Stomach smooth muscle (tissue), 2 donors: ENCODE measurements around the gene NOTUM.

Experiments
- H3K27ac ChIP-seq: one replicate; pipeline ENCODE4 v1.7.0; 2013; ENCODE audit warnings: mild to moderate bottlenecking, low read length, inconsistent platforms
- H3K27me3 ChIP-seq, 2 donors: one replicate each; pipeline ENCODE4 v1.7.0; 2013; ENCODE audit warnings: low read length in 2 of 2; ENCODE audit not compliant: insufficient read depth in 2 of 2, control insufficient read depth in 1 of 2
- H3K36me3 ChIP-seq, 2 donors: one replicate each; pipeline ENCODE4 v1.7.0; 2013; ENCODE audit warnings: low read length in 2 of 2; ENCODE audit not compliant: control insufficient read depth in 2 of 2, insufficient read depth in 2 of 2
- H3K4me1 ChIP-seq: one replicate; pipeline ENCODE4 v1.7.0; 2013; ENCODE audit warnings: low read length; ENCODE audit not compliant: control insufficient read depth, insufficient read depth
- H3K4me3 ChIP-seq, 2 donors: one replicate each; pipeline ENCODE4 v1.7.0; 2013; ENCODE audit warnings: low read length in 2 of 2
- H3K9ac ChIP-seq, 2 donors: one replicate each; pipeline ENCODE4 v1.7.0; 2013; ENCODE audit warnings: low read length in 2 of 2, mild to moderate bottlenecking in 1 of 2
- H3K9me3 ChIP-seq, 2 donors: one replicate each; pipeline ENCODE4 v1.7.0; 2013; ENCODE audit warnings: low read length in 2 of 2; ENCODE audit not compliant: control insufficient read depth in 2 of 2
- donor health status: healthy.
- donor health status: Pancreatic carcinoma.

The NOTUM gene

DNA sequence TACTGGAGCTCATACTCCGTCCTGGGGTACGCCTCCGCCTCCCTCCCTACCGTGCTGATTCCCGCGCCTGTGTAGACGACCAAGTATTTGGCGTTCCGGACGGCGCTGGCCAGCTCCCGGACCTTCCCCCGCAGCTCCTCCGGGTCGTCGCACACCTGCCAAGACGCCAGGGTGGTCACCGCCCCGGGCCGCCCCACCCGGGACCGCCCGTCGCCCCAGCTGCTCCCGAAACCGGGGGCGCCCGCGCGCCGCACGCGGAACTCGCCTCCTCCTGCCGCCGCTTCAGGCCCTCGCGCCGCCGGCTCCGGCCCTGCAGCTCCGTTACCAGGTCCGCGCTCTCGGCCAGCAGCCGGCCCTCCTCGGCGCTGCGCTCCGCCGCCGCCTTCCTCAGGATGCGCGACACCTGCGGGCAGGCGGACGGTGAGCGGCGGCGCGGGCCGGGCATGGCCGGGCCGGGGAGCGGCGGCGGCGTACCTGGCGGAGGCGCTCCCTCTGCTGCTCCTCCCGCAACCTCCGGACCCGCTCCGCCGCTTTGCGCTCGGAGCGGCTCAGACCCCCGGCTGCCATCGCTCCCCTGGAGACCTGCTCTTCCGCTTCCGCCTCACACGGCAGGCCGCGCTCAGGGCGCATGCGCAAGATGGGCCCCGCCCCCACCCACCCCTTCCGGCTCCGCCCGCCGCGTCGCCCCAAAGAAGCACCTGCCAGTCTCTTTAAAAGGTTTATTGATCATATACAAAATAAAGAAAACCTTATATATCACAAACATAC, 43.2 kb downstream of the NOTUM start, which contains the start of gene SIRT7:
TSS of gene SIRT7 (minus strand) at position 612 of the 768 bp plus-strand sequence. CDS start at position 567, 45 bp downstream.
- H3K27me3 ChIP-seq: no peaks in the 10 kb centered on the region
- peak within 1 kb of the TSS; percentile 76 to 83 for H3K4me3 ChIP-seq
- H3K27ac ChIP-seq: no peak within 1 kb of the TSS
- H3K36me3 ChIP-seq: peaks cover 26 to 43% of the 10 kb centered on the region in 2 donors
- peaks cover 36% of the 10 kb centered on the region for H3K4me1 ChIP-seq
- H3K9me3 ChIP-seq: no peaks in the 10 kb centered on the region
- H3K9ac ChIP-seq: peak within 1 kb of the TSS; percentile 52 to 60

- Histone ChIP-seq H3K4me1 (peaks cover 29% of the 10 kb centered on the region), H3K27ac (no peak overlapping the region), H3K36me3 (peaks cover 22 to 36% of the 10 kb centered on the region in 2 donors), H3K9ac (no peak overlapping the region), H3K4me3 (peak overlapping the region in 1 of 2 donors; percentile 83), H3K27me3 (no peaks in the 10 kb centered on the region), H3K9me3 (no peaks in the 10 kb centered on the region)
Measured at GRCh38 chr17:81916234-81917001, 44.6 kb downstream of the NOTUM start.

DNA sequence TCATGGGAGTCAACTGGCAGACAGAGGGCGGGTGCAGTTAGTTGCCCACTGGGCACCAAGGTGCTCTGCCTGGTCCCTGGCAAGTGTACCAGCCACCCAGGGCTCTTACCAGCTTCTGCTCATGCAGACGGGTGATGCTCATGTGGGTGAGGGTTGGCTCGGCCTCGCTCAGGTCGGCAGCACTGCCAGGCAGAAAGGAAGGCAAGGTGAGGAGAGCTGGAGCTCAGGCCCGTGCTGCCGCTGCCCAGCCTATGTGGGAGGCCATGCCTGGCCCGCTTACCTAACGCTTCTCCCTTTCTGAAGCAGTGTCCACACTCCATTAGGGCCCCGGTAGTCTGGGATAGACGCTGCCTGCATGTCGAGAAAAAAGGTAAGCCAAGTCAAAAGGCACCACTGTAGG, 45.7 kb downstream of the NOTUM start:
- no peak overlapping the region for H3K9ac ChIP-seq
- no peaks in the 10 kb centered on the region for H3K9me3 ChIP-seq
- H3K4me1 ChIP-seq: peaks cover 31% of the 10 kb centered on the region
- H3K4me3 ChIP-seq: no peak overlapping the region
- no peaks in the 10 kb centered on the region for H3K27me3 ChIP-seq
- peaks cover 22 to 28% of the 10 kb centered on the region in 2 donors for H3K36me3 ChIP-seq
- no peak overlapping the region for H3K27ac ChIP-seq

DNA sequence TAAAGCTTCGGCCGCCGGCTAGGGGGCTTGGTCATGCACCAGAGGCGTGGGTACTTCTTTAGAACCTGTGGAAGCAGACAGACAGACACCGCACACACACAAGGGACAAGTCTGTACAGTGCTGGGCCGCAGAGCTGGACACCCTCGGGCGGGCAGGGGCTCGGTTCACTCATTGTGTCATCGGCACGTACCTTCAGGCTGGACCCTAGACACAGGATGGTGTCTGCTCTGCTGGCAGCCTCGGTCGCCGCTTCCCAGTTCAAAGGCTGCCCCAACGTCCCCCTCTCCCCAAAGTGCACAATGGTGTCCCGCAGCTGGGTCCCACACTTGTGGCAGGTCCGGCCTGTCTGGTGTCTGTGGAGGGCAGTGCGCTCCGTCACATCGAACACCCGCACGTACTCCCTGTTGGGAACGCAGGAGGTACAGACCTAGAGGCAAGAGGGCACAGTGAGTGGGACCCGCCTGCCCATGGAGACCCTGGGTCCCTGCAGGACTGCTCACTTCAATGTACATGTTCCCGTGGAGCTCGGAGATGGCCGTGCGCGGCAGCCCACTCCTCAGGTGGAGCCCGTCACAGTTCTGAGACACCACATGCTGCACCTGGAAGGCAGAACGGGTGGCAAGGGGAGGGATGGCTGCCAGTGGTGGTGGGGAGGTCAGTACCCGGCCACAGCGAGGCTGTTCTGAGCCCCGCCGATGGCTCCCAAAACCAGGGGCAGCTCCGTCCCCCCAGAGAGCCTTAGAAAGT, 46.7 kb downstream of the NOTUM start:
- Histone ChIP-seq H3K9ac (no peak overlapping the region), H3K4me1 (peaks cover 36% of the 10 kb centered on the region), H3K36me3 (peaks cover 16 to 25% of the 10 kb centered on the region in 2 donors), H3K4me3 (no peak overlapping the region), H3K9me3 (no peaks in the 10 kb centered on the region), H3K27me3 (no peaks in the 10 kb centered on the region), H3K27ac (no peak overlapping the region)

- H3K9me3 ChIP-seq: no peaks in the 10 kb centered on the region
- H3K4me1 ChIP-seq: peaks cover 36% of the 10 kb centered on the region
- H3K4me3 ChIP-seq: no peak overlapping the region
- no peak overlapping the region for H3K9ac ChIP-seq
- H3K27ac ChIP-seq: no peak overlapping the region
- H3K36me3 ChIP-seq: peaks cover 15 to 25% of the 10 kb centered on the region in 2 donors
- H3K27me3 ChIP-seq: no peaks in the 10 kb centered on the region
Measured at GRCh38 chr17:81913394-81914102, 47.4 kb downstream of the NOTUM start.

DNA sequence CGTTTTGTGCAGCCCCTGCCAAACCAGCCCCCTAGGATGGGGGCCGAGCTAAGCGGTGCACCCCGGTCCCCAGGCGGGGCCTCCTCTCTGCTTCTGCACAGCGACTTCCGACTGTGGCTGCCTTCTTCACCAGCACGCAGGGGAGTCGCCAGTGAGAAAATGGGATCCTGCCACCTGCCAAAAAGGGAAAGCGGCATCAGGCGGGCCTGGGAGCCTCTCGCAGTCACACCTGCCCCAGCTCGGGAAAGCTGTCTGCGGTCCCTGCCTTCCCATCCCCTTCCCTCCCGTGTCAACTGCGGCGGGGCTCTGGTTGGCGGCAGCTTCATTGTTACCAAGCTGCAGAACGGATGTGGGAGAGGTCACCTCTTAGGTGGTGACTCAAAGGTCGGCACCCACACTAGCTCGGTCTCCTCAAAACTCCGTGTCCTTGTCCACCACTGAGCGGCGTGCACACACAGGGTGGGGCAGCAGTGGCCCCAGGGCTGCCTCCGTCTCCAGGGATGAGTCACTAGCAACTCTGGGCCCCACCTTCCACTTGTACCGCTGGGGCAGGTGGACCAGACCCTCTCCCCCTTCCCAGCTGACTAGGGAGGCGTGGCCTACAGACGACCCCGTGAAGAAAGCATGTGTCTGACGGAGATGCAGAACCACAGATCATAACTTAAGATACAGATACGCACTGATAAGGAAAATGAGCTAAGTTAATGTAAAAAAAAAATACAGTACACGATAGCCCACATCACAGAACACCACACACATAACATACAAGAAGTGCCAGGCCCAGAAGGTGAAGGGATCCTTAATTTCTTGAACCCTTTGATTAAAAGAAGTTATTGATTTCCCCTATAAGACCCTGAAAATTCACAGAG, 48.3 kb downstream of the NOTUM start:
- Histone ChIP-seq H3K27me3 (no peaks in the 10 kb centered on the region), H3K9ac (no peak overlapping the region), H3K36me3 (peaks cover 15 to 25% of the 10 kb centered on the region in 2 donors), H3K9me3 (no peaks in the 10 kb centered on the region), H3K4me3 (no peak overlapping the region), H3K4me1 (peaks cover 32% of the 10 kb centered on the region), H3K27ac (no peak overlapping the region)

GRCh38 chr17:81911969-81912368, 49.0 kb downstream of the NOTUM start:
- H3K27me3 ChIP-seq: no peaks in the 10 kb centered on the region
- peaks cover 26% of the 10 kb centered on the region for H3K4me1 ChIP-seq
- no peaks in the 10 kb centered on the region for H3K9me3 ChIP-seq
- H3K36me3 ChIP-seq: peaks cover 15 to 25% of the 10 kb centered on the region in 2 donors
- peak overlapping the region; percentile 37 for H3K27ac ChIP-seq
- no peak overlapping the region for H3K9ac ChIP-seq
- no peak overlapping the region for H3K4me3 ChIP-seq

DNA sequence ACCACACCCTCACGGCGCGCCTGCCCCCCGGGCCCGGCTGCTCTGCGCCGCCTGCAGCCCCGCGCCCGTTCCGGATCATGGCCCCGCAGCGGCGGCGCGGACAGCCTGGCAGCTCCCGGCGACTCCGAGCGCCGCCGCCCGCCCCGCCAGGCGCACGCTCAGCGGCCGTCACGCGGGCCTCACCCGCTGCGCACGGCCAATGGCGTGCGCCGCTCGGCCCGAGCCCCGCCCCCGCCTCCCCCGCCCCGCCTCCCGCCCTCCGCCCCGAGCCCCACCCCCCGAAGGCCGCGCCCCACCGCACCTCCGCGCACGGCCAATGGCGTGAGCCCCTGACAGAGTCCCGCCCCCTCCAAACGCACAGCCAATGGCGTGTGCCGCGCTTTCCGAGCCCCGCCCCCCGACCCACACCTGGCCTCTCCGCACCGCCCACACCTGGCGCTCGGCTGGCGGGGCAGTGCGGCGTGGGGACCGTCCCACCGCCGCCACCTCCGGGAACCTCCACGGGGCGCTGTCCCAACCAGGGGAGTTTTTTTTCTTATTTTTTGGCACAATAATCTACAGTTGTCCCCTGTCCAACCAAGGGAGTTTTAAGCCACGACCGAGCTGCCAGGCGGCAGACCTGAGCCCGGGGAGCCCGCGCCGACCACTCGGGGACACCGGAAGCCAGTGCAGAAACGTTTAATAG, 49.6 kb downstream of the NOTUM start, which contains the start of gene PCYT2:
TSS of gene PCYT2 (minus strand) at position 123 of the 685 bp plus-strand sequence. CDS start at position 79, 44 bp downstream.
- no peaks in the 10 kb centered on the region for H3K27me3 ChIP-seq
- H3K9ac ChIP-seq: peak within 1 kb of the TSS; percentile 36 to 59
- H3K36me3 ChIP-seq: peaks cover 15 to 25% of the 10 kb centered on the region in 2 donors
- H3K4me1 ChIP-seq: peaks cover 22% of the 10 kb centered on the region
- H3K27ac ChIP-seq: peak within 1 kb of the TSS; percentile 37
- H3K9me3 ChIP-seq: no peaks in the 10 kb centered on the region
- peak within 1 kb of the TSS; percentile 70 to 78 for H3K4me3 ChIP-seq

DNA sequence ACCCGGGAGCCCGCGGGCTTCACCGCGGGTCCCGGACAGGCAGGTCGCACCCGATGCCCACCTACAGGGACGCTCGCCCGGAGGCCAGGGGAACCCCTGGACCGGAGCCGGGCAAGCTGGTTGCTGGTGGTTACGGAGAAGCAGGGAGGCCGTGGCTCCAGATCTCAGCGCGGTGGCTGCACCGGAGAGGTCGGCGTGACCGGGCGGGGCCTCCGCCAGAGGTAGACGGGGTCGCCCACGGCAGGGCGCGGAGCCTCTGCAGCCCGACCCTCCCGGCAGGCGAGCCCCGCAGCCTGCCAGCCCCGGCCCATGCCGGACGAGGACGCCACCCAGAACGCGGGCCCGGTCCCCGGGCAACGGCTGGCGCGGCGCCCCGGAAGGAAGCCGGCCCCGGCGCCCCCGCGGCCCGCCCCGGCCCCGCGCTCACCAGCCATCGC, 50.1 kb downstream of the NOTUM start:
- Histone ChIP-seq H3K27me3 (no peaks in the 10 kb centered on the region), H3K9ac (peak overlapping the region; percentile 36 to 59), H3K27ac (no peak overlapping the region), H3K36me3 (peaks cover 15 to 25% of the 10 kb centered on the region in 2 donors), H3K4me1 (peaks cover 19% of the 10 kb centered on the region), H3K9me3 (no peaks in the 10 kb centered on the region), H3K4me3 (peak overlapping the region; percentile 70 to 78)
